H9 (cell line): ENCODE measurements around the gene GALNT5. TPM values are rescaled to one million over a fixed set of nuclear protein-coding genes. Genes with fewer than 3 reads are reported as not detected.

Experiments used
- DNase-seq: peaks from one replicate; pipeline ENCODE4 v3.0.0-alpha.2; 2017
- H2AFZ ChIP-seq: one replicate; pipeline ENCODE4 v1.6.1; 2013; ENCODE audit warnings: mild to moderate bottlenecking, low read length, control low read depth, moderate library complexity
- H2AK5ac ChIP-seq: 2 replicates; pipeline ENCODE4 v1.6.1; 2013; ENCODE audit warnings: low read length, control low read depth, mixed read lengths; ENCODE audit not compliant: insufficient read length
- H2BK120ac ChIP-seq: one replicate; pipeline ENCODE4 v1.6.1; 2013; ENCODE audit warnings: low read depth, mild to moderate bottlenecking, low read length, control low read depth, inconsistent platforms; ENCODE audit not compliant: poor library complexity, severe bottlenecking
- H2BK12ac ChIP-seq: 2 replicates; pipeline ENCODE4 v1.6.1; 2013; ENCODE audit warnings: low read length, control low read depth, mixed read lengths, low read depth; ENCODE audit not compliant: insufficient read length
- H2BK15ac ChIP-seq: 2 replicates; pipeline ENCODE4 v1.6.1; 2013; ENCODE audit warnings: low read depth, low read length, control low read depth
- H2BK20ac ChIP-seq: one replicate; pipeline ENCODE4 v1.6.1; 2013; ENCODE audit warnings: low read depth, mild to moderate bottlenecking, low read length, control low read depth, inconsistent platforms; ENCODE audit not compliant: poor library complexity, severe bottlenecking
- H2BK5ac ChIP-seq: 2 replicates; pipeline ENCODE4 v1.6.1; 2013; ENCODE audit warnings: low read length, control low read depth, mixed read lengths; ENCODE audit not compliant: insufficient read length
- H3K14ac ChIP-seq: 2 replicates; pipeline ENCODE4 v1.6.1; 2013; ENCODE audit warnings: low read length, control low read depth; ENCODE audit not compliant: insufficient read depth
- H3K18ac ChIP-seq: 2 replicates; pipeline ENCODE4 v1.6.1; 2013; ENCODE audit warnings: low read depth, mild to moderate bottlenecking, mixed read lengths, low read length, control low read depth; ENCODE audit not compliant: insufficient read length
- H3K23ac ChIP-seq: 2 replicates; pipeline ENCODE4 v1.6.1; 2013; ENCODE audit warnings: low read length, control low read depth, mixed read lengths, low read depth; ENCODE audit not compliant: insufficient read length
- H3K23me2 ChIP-seq: 2 replicates; pipeline ENCODE4 v1.6.1; 2013; ENCODE audit warnings: low read depth, mild to moderate bottlenecking, mixed read lengths, low read length, control low read depth; ENCODE audit not compliant: insufficient read length, poor library complexity, severe bottlenecking
- H3K27ac ChIP-seq: 2 replicates; pipeline ENCODE4 v1.5.1; 2013; ENCODE audit warnings: low read length, control low read depth, mixed read lengths, low read depth; ENCODE audit not compliant: insufficient read length
- H3K27me3 ChIP-seq: 2 replicates; pipeline ENCODE4 v1.6.1; 2013; ENCODE audit warnings: low read length, control low read depth, inconsistent platforms; ENCODE audit not compliant: insufficient read depth
- H3K4ac ChIP-seq: 2 replicates; pipeline ENCODE4 v1.6.1; 2013; ENCODE audit warnings: low read depth, mild to moderate bottlenecking, control low read depth, inconsistent platforms, low read length, moderate library complexity
- H3K4me1 ChIP-seq: 2 replicates; pipeline ENCODE4 v1.6.1; 2013; ENCODE audit warnings: low read length, control low read depth, inconsistent platforms; ENCODE audit not compliant: insufficient read depth
- H3K4me2 ChIP-seq: 2 replicates; pipeline ENCODE4 v1.6.1; 2013; ENCODE audit warnings: low read length, control low read depth, mixed read lengths; ENCODE audit not compliant: insufficient read length, insufficient read depth
- H3K56ac ChIP-seq: 2 replicates; pipeline ENCODE4 v1.6.1; 2013; ENCODE audit warnings: low read depth, mild to moderate bottlenecking, mixed read lengths, low read length, control low read depth; ENCODE audit not compliant: insufficient read length
- H3K79me1 ChIP-seq: 2 replicates; pipeline ENCODE4 v1.6.1; 2013; ENCODE audit warnings: low read depth, mild to moderate bottlenecking, moderate library complexity, low read length, control low read depth, inconsistent platforms; ENCODE audit not compliant: insufficient read depth, poor library complexity, severe bottlenecking
- H3K79me2 ChIP-seq: 2 replicates; pipeline ENCODE4 v1.6.1; 2013; ENCODE audit warnings: low read length, control low read depth, inconsistent platforms; ENCODE audit not compliant: insufficient read depth
- H3K9ac ChIP-seq: 2 replicates; pipeline ENCODE4 v1.6.1; 2013; ENCODE audit warnings: low read length, control low read depth, mixed read lengths; ENCODE audit not compliant: insufficient read length; ENCODE audit errors: extremely low read depth
- H3K9me3 ChIP-seq: one replicate; pipeline ENCODE4 v1.6.1; 2013; ENCODE audit warnings: low read depth, low read length, inconsistent platforms; ENCODE audit not compliant: control insufficient read depth
- H3T11ph ChIP-seq: one replicate; pipeline ENCODE4 v1.6.1; 2013; ENCODE audit warnings: mild to moderate bottlenecking, low read length, control low read depth, inconsistent platforms
- H4K20me1 ChIP-seq: one replicate; pipeline ENCODE4 v1.6.1; 2013; ENCODE audit not compliant: control insufficient read depth, insufficient read length, insufficient read depth
- H4K5ac ChIP-seq: 2 replicates; pipeline ENCODE4 v1.6.1; 2013; ENCODE audit warnings: low read depth, mild to moderate bottlenecking, mixed read lengths, low read length, control low read depth; ENCODE audit not compliant: insufficient read length
- H4K8ac ChIP-seq: replicated peaks from 2 replicates; pipeline ENCODE4 v1.6.1; 2013; ENCODE audit warnings: low read length, control low read depth, mixed read lengths, low read depth; ENCODE audit not compliant: insufficient read length
- H4K91ac ChIP-seq: 2 replicates; pipeline ENCODE4 v1.6.1; 2013; ENCODE audit warnings: low read depth, mild to moderate bottlenecking, moderate library complexity, mixed read lengths, low read length, control low read depth; ENCODE audit not compliant: insufficient read length
- H3K27ac Mint-ChIP-seq, 3 experiments: 2 replicates in 2 of 3; 3 replicates in 1 of 3; pipeline ENCODE4 v1.8.0; 2020 to 2021; ENCODE audit warnings: mixed read lengths in 3 of 3, mild to moderate bottlenecking in 1 of 3, moderate library complexity in 1 of 3
- H3K27me3 Mint-ChIP-seq: 2 replicates; pipeline ENCODE4 v1.8.0; 2021; ENCODE audit warnings: low read depth, mild to moderate bottlenecking, moderate library complexity, mixed read lengths
- H3K36me3 Mint-ChIP-seq, 3 experiments: 2 replicates in 2 of 3; 3 replicates in 1 of 3; pipeline ENCODE4 v1.8.0; 2020 to 2021; ENCODE audit warnings: low read depth in 3 of 3, mixed read lengths in 3 of 3; ENCODE audit not compliant: insufficient read depth in 1 of 3
- H3K4me1 Mint-ChIP-seq, 2 experiments: 2 replicates each; pipeline ENCODE4 v1.8.0; 2020; ENCODE audit warnings: mixed read lengths in 2 of 2
- H3K4me3 Mint-ChIP-seq, 2 experiments: 2 replicates in 1 of 2; 3 replicates in 1 of 2; pipeline ENCODE4 v1.8.0; 2020 to 2021; ENCODE audit warnings: mild to moderate bottlenecking in 2 of 2, mixed read lengths in 2 of 2, moderate library complexity in 1 of 2
- H3K9me3 Mint-ChIP-seq, 2 experiments: 2 replicates in 1 of 2; 3 replicates in 1 of 2; pipeline ENCODE4 v1.8.0; 2020; ENCODE audit warnings: mild to moderate bottlenecking in 2 of 2, mixed read lengths in 2 of 2, moderate library complexity in 1 of 2
- CTCF ChIP-seq: fragments of 200-600 bp; sonication (generic); conservative IDR thresholded peaks from 3 replicates; pipeline ENCODE4 v1.8.0; 2021; ENCODE audit warnings: antibody characterized with exemption, mild to moderate bottlenecking
- WGBS: extraction: QIAGEN DNeasy Blood & Tissue Kit; methylation state at CpG from one replicate; pipeline ENCODE4 v1.1.7; 2013; ENCODE audit warnings: missing lambda C conversion rate, low lambda C conversion rate, mixed read lengths; ENCODE audit not compliant: insufficient read length; ENCODE audit errors: extremely low coverage; 5-methylcytosine and 5-hydroxymethylcytosine counted together
- long read RNA-seq: library from polyadenylated mRNA; unstranded; transcript quantifications from one replicate; pipeline ENCODE4 v2.0.0, GENCODE V29; 2020
- total RNA-seq: library from RNA; stranded (reverse); gene quantifications from 2 replicates; pipeline ENCODE4 v1.2.1, GENCODE V29; 2021

The GALNT5 gene
- total RNA-seq, result 0.13 and 0.17 TPM in 2 replicates
- long read RNA-seq, full-length matches to known transcripts, result 1 of 3 reads
- long read RNA-seq, partial matches to known transcripts, result 1 of 3 reads
- long read RNA-seq, other reads (novel, unspliced or antisense), result 1 of 3 reads

- H3K27ac Mint-ChIP-seq, result 0 out of 7 replicates have a peak within 1 kb of the TSS, but pooled peaks of 1 of the 3 experiments have one; percentile 2
Observed at GRCh38 chr2:157257312-157258252, at the start of gene GALNT5. Gene GALNT5, plus strand, starts transcription at chr2:157257705. Its CDS starts 378 bp downstream, at chr2:157258083.

More at GRCh38 chr2:157257312-157258252, at the start of gene GALNT5:
- H3K9ac ChIP-seq, result no peak within 1 kb of the TSS
- no peak within 1 kb of the TSS for H4K91ac ChIP-seq
- peaks cover 3% of the 10 kb centered on the region for H3K23me2 ChIP-seq
- no peak within 1 kb of the TSS for H2BK12ac ChIP-seq
- H3K4me3 Mint-ChIP-seq, result peak within 1 kb of the TSS; percentile 73 to 80
- no peaks in the 10 kb centered on the region for H3K9me3 ChIP-seq
- peaks cover 14 to 19% of the 10 kb centered on the region in 2 experiments for H3K4me1 Mint-ChIP-seq
- no peaks in the 10 kb centered on the region for H4K20me1 ChIP-seq
- H3K79me1 ChIP-seq, result no peaks in the 10 kb centered on the region
- no peaks in the 10 kb centered on the region for H3K79me2 ChIP-seq
- no peak within 1 kb of the TSS for H3K23ac ChIP-seq
- H3K9me3 Mint-ChIP-seq, result no peaks in the 10 kb centered on the region
- H2BK120ac ChIP-seq, result no peak within 1 kb of the TSS
- peak within 1 kb of the TSS; percentile 79 for H2AFZ ChIP-seq
- no peak within 1 kb of the TSS for H3K4ac ChIP-seq
- no peak for TF ChIP-seq CTCF
- H3K14ac ChIP-seq, result no peak within 1 kb of the TSS
- H3T11ph ChIP-seq, result no peak within 1 kb of the TSS
- H4K8ac ChIP-seq, result no peak within 1 kb of the TSS
- no peak within 1 kb of the TSS for H2BK15ac ChIP-seq
- H3K4me2 ChIP-seq, result peak within 1 kb of the TSS; percentile 62
- peaks cover 3% of the 10 kb centered on the region for H3K27me3 Mint-ChIP-seq
- H3K4me1 ChIP-seq, result peaks cover 3% of the 10 kb centered on the region; the same call in 1 of the 2 replicates
- no peak within 1 kb of the TSS for H4K5ac ChIP-seq
- no peak within 1 kb of the TSS for H2BK5ac ChIP-seq
- DNase-seq, result peak; percentile 58
- no peak within 1 kb of the TSS for H2BK20ac ChIP-seq
- no peak within 1 kb of the TSS for H3K56ac ChIP-seq
- H3K18ac ChIP-seq, result no peak within 1 kb of the TSS
- no peak within 1 kb of the TSS for H3K27ac ChIP-seq
- no peaks in the 10 kb centered on the region for H3K36me3 Mint-ChIP-seq
- H3K27me3 ChIP-seq, result no peaks in the 10 kb centered on the region
- no CpG with 5 or more reads among the region's 15 CpGs for WGBS
- H2AK5ac ChIP-seq, result no peak within 1 kb of the TSS
